CD4-positive, alpha-beta T cell treated with Interleukin-4 for 1 hour (primary cell): ENCODE data around the gene ANK2.

ENCODE experiments used
- DNase-seq, 2 donors: peaks; one replicate each; pipeline ENCODE4 v3.0.0-alpha.2; 2020 to 2022

ANK2 gene

GRCh38 chr4:113355550-113356371, 306.3 kb downstream of the ANK2 start:
- DNase-seq: peak; percentile 52 to 60

- DNase-seq: no peak
Measured at GRCh38 chr4:113356453-113356852, 307.0 kb downstream of the ANK2 start.

- DNase-seq: no peak
Measured at GRCh38 chr4:113358784-113359183, 309.3 kb downstream of the ANK2 start.

GRCh38 chr4:113365377-113365776, 315.9 kb downstream of the ANK2 start:
- no peak for DNase-seq

GRCh38 chr4:113368056-113368455, 318.6 kb downstream of the ANK2 start:
- DNase-seq: no peak

GRCh38 chr4:113371111-113371510, 321.7 kb downstream of the ANK2 start:
- no peak for DNase-seq

- DNase-seq: no peak
Measured at GRCh38 chr4:113375964-113376666, 326.7 kb downstream of the ANK2 start.

GRCh38 chr4:113378836-113379235, 329.4 kb downstream of the ANK2 start:
- DNase-seq: no peak

- DNase-seq: no peak
Measured at GRCh38 chr4:113382704-113383103, 333.3 kb downstream of the ANK2 start.

GRCh38 chr4:113383111-113383785, 333.8 kb downstream of the ANK2 start:
- DNase-seq: no peak

GRCh38 chr4:113384600-113384999, 335.1 kb downstream of the ANK2 start:
- DNase-seq: no peak

- no peak for DNase-seq
Measured at GRCh38 chr4:113385281-113385899, 335.9 kb downstream of the ANK2 start.

- DNase-seq: no peak
Measured at GRCh38 chr4:113389160-113389559, 339.7 kb downstream of the ANK2 start.

GRCh38 chr4:113390850-113391249, 341.4 kb downstream of the ANK2 start:
- DNase-seq: no peak

- no peak for DNase-seq
Measured at GRCh38 chr4:113394108-113394729, 344.8 kb downstream of the ANK2 start.

GRCh38 chr4:113394730-113395530, 345.5 kb downstream of the ANK2 start:
- DNase-seq: peak; percentile 35 to 80

GRCh38 chr4:113397114-113397701, 347.8 kb downstream of the ANK2 start:
- no peak for DNase-seq

- DNase-seq: no peak
Measured at GRCh38 chr4:113398441-113399143, 349.1 kb downstream of the ANK2 start.

- no peak for DNase-seq
Measured at GRCh38 chr4:113404167-113404571, 354.7 kb downstream of the ANK2 start.

- DNase-seq: no peak
Measured at GRCh38 chr4:113404841-113405240, 355.4 kb downstream of the ANK2 start.
